NCI-H510A (cell line): ENCODE results near the gene EDRF1.
A peak's percentile ranks its signal among the peaks of the same experiment; 100 is the strongest.
"Not testable (repeated sequence)": the region's sequence is repeated elsewhere in the genome, so short reads cannot be mapped to it uniquely, and the experiment has no call there.

Experiments
- DNase-seq: peaks from one replicate; lab custom pipeline; 2025; lab: John Stamatoyannopoulos, UW

The EDRF1 gene, protein sequence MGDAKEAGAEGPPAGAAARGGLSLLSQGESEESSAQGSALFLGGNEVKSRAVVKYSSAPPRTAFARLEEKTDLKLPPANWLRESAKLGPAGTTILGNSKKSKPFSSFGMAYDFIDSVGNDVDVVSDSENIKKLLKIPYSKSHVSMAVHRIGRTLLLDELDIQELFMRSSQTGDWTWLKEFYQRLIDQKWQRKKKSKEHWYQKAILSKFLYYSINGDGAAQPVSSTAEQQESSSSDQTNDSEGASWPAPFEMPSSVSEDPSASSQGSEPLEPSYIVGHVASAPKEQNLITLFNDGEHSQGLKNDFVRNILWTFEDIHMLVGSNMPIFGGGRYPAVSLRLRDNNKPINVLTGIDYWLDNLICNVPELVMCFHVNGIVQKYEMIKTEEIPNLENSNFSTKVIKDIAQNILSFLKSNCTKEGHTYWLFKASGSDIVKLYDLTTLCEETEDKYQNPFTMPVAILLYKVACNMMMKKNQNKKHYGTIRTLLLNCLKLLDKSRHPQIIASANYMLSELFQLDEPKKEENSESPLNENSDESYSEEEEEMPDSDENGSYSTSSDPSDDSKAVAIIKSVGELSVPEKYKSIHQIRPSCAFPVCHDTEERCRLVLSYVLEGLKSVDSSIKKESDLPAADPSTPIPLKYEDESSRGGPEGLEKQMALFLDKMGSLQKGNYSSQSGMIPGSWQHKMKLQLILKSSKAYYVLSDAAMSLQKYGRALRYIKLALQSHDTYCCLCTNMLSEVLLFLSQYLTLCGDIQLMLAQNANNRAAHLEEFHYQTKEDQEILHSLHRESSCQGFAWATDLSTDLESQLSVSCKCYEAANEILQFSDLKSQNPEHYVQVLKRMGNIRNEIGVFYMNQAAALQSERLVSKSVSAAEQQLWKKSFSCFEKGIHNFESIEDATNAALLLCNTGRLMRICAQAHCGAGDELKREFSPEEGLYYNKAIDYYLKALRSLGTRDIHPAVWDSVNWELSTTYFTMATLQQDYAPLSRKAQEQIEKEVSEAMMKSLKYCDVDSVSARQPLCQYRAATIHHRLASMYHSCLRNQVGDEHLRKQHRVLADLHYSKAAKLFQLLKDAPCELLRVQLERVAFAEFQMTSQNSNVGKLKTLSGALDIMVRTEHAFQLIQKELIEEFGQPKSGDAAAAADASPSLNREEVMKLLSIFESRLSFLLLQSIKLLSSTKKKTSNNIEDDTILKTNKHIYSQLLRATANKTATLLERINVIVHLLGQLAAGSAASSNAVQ

DNA sequence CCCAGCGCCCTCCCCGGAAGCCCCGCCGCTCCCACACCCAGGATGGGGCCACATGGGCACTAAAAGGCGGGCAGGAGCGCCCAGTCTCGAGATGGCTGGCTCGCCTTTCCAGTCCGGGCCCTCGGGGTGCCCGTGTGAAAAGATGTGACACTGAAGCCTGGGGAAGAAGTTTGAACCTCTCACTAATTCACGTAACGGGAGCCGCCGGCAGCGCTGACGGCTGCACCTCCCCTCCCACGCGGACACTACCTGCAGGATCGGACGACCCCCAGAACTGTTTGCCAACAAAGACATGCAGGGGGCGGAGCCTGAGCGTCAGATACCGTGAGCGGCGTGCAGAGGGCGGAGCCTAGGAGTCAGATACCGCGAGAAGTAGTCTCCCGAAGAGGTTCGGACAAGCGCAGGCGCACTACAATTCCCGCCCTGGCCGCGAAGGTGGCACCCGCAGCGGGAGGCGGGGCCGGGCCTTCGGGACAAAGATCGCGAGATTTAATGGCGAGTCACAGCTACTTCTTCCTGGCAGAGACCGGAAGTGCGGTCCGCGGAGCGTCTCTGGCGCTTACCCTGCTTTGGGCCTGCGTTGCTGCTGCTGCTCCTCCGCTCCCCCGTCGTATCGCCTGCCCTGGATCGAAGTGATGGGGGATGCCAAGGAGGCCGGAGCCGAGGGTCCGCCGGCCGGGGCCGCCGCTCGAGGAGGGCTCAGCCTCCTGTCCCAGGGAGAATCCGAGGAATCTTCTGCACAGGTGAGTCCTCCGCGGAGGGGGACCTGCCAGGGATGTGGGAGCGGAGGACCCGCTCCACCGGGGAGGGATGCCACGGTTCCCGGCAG, at the start of gene EDRF1:
EDRF1 (plus strand) TSS at position 537 of the 829 bp plus-strand sequence; CDS start at position 636, 99 bp downstream.
- DNase-seq, result peak; percentile 96

DNA sequence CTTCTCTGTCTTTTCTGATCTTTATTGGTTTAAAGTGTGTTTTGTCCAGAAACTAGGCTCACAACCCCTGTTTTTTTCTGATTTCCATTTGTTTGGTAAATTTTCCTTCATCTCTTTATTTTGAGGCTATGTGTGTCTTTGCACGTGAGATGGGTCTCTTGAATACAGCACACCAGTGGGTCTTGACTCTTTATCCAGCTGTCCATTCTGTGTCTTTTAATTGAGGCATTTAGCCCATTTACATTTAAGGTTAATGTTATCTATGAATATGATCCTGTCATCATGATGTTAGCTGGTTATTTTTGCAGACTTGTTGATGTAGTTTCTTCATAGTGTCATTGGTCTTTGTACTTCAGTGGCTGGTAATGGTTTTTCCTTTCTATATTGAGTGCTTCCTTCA, 46.6 kb upstream of the EDRF1 start:
- DNase-seq, result no peak

DNA sequence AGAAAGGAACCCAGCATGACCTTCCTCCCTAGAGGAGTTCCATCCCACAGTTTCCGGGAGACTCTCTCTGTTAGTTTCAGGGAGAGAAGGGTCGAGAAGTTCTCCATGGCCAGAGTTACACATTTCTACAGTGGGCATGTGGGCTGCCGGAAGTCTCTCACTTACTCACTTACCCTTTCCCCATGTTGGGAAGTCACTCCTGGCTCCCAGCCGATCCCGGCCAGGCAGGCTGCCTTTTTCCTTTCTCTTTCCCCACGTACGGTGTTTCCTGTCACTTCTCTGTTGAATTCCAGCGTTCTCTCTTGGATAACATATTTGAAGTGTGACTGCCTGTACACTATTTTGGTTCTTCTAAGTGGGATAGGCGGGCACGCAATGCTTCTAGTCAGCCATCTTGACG, 40.1 kb upstream of the EDRF1 start:
- DNase-seq, result no peak

DNA sequence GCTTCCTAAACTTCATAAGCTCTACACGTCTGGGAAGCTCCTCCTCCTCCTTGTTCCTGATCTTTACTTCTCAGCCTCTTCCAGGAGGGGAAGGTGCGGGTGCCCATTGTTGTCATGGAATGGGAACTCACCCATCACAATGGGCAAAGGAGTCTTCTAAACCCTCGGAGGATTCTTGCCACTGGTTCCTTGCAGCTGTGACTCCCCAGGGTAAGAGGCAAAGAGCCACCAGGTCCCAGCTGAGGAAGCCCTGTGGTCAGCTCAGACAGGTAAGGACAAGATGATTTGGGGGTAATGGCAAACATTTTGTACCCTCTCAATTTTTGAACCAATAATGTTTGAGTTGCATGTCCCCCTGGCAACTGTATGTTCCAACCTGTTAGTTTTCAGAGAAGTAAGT, 36.4 kb upstream of the EDRF1 start, which contains the start of gene TEX36:
TEX36 (minus strand) TSS at position 101 of the 400 bp plus-strand sequence. CDS start 174 bp downstream, outside the sequence.
- no peak for DNase-seq

DNA sequence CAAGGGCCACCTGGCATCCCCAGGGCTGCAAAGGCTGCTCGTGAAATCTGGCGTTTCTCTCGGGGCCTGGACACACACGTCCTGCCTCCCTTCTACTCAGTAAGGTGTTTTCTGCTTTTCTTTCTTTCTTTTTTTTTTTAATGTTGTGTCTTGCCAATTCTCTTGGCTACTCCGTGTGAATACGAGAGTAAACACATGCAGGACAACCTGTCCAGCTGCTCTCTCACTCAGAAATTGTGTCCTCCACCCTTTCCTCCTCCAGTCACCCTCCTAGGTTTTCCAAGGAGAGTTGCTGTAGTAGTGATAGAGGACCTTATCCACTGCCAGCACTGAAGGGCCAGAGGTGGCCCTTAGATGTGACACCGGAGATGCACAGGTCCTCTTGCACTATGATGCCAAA, 35.7 kb upstream of the EDRF1 start:
- no peak for DNase-seq

DNA sequence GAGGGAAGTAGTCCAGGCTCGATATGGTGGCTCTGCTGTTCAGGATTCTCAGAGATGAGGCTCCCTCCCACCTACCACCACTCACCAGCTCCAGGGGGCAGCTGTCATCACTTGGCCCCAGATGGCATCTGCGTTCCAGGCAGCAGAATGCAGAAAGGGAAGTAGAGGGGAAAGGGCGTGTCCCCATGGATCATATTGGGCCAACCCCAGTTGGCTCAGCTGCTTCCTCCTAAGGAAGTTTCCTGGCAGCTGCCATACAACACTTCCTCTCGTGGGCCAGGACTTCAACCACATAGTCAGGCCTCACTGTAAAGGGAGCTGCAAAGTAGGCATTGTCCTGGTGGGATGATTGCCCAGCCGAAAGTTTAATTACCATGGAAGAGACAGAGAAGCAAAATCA, 34.9 kb upstream of the EDRF1 start:
- DNase-seq, result no peak

DNA sequence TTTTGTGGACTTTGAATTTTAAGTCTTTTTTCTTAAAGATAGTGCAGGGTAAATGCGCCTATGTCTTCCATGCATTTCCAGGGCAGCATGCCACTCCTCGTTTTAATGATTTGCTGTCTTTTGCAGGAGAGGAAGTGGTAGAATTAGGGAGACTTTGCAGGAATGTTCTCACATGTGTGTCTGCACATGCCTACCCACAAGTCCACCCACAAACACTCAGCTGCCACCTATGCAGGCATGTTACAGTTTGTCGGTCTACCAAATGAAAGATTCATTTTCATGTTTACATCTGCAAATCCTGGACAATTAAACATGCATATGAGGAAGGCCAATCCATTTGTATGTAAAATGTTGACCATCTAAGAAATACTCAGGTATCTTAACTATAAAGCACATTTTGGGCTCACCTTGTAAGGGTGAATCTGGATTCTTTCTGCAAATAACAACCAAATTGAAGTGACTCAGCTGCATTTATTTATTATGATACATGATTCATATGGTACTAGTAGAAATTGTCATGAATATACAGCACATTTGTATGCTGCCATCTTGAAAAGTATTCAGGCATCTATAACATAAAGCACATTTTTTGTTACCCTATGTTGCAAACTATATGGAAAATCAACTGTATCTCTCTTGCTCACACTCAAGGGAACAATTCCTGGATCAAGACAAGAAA, 31.9 kb upstream of the EDRF1 start:
- DNase-seq, result no peak

DNA sequence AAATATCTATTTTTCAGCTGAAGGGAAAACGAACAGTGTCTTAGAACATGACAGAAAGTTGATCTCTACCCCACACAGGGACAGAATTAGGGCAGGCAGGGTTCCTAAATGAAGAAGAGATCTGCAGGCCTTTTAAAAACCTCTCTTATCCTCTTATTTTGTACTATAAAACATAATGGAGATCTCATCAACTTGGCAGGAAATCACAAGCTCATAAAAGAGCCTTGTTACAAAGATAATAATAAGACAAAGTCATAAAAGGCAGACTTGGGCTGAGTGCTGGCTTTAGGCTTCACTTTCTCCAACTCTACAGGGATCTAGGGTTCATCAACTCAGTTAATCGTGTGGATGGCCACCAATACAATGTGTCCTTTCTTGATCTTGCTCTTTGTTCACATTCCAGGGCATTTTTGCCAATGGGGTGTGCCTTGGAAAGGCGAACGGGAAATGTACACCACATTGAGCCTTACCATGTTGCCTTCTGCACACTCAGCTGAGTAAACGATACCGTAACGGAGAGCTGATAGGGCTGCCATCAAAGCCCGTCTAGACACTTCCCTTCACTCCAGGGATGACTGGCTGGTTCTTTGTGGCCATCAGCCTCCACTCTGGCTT, 29.4 kb upstream of the EDRF1 start:
- no peak for DNase-seq

DNA sequence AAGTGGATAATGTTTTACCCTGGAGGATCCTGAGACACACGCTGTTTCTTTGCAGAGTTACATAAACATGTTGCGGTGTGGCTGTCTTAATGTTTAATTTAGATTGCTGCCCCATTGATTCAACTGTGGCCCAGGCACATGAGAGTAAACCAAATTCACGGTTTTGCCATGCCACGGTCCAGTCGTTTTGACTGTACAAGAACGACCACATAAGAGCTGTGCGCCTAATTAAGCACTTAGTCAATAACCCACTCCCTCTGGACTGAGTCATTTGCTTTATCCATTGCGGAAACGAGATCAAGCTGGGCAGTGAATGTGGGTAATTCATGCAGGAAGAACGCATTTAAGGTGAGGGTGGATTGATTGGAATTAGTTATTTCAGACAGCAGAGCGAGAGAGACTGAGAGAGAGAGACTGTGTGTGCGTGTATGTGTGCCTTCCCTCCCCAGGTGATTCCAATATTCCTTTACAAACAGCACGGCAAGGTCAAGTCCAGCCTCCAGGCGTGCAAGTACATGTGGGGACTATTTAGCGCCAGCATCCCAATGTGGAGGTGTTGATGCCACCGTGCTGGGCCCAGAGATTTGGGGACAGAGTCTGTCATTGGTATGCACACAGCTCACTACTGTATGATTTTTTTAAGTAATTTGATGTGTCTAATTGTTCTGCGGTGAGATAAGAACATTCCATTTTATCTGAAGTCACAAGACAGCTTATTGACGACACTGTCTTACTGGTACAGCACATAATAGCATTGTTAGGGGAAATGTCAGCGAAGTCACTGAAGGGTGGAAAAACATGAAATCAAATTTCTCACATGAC, 28.1 kb upstream of the EDRF1 start:
- peak; percentile 18 for DNase-seq

DNA sequence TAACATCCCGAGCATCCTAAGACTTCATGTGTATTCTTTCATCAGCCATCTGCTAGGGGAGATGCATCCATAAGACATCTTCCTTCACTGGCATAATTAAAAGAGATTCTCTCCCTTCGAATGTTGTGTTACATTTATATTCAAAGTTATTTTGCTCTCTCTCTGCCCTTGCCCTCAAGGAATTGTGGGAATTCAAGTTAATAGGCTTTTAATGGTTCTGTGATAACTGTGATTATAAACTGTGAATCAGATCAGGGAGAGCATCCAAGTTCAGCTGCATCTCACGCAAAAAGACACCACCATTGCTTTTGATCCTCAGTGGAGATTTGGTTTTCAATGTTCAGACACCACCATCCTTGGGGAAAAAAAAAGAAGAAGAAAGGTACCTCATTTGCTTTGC, 27.3 kb upstream of the EDRF1 start:
- no peak for DNase-seq

DNA sequence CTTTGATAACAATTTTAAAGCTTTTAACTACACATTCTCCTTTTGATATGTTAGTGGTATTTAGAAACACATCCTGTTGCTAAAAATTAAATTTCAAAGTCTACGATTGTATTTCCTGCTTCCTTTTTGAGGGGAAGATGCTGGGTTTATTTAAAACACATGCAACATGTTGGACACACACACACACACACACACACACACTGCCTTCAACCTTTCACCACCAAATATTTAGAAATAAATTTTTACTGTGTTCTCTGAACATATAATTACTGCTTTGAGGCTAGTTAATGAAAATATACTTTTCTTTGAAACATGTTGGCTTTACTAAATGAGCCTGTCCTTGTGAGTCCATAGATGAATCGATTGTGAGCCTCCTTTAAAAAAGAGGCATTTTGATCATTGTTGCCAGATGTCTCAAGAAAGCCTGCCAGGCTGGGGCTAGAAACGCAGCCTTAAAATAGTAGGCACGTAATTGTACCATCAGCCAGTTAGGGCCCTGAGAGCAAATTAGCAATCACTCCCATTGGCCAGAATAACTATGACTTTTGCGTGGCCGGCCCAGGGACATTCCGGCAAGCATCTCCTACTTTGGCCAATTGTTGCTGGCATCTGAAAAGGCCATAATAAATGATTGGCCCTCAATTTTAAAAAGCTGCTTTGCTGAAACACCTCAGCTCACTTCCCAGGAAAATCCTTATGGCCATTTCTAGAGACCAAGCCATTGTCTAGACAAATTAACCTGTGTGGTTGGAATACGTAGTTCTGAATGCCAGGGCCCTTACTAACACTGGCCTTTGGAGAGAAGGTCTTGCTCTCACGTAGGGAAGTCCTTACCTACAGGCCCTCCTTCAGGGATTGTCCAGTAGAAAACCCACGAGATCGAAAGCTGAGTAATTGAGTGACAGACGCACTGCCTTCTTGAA, 26.6 kb upstream of the EDRF1 start:
- DNase-seq, result no peak

DNA sequence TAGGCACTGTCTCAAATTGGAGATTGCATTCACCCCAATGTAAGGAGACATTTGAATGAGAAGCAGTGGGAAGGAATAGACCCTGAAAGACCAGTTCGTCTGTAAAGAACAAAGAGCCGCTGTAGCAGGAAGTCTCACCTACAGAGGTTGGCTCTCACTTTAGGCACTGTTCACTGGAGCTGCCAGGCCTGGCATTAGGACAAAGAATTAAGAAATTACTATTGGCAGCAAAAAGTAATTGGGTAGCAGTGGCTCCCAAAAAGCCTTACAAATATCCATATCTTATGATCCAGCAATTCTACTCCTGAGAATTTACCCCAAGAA, 26.0 kb upstream of the EDRF1 start:
- DNase-seq, result no peak

DNA sequence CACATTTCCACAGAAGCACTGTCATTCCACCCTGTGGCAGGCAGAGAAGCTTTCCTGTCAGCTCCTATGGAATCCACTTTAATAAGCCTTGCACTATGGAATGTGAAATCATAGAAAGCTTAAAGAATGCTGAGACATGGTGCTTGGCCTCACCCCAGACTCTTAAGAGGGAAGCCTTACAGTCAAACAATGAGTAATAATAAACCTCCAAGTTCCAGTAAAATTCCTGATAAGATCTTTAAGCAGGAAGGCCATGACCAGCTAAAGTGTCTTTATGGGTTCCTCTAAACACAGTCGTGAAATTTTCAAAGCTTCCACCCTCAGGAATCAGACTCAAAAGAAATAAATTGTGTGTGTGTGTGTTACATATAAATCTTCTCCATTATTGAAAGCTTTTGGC, 24.6 kb upstream of the EDRF1 start:
- no peak for DNase-seq

DNA sequence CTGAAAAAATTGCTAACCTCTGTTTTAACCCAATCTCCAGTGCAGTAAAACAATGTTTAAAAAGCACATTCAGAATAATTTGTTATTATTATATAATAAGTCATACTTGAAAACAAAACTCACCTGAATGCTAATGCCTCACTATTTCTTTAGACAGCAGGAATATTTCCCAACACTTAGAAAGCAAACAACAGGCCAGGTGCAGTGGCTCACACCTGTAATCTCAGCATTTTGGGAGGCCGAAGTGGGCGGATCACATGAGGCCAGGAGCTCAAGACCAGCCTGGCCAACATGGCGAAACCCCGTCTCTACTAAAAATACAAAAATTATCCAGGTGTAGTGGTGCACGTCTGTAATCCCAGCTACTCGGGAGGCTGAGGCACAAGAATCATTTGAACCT, 22.6 kb upstream of the EDRF1 start:
- not testable (repeated sequence) for DNase-seq

DNA sequence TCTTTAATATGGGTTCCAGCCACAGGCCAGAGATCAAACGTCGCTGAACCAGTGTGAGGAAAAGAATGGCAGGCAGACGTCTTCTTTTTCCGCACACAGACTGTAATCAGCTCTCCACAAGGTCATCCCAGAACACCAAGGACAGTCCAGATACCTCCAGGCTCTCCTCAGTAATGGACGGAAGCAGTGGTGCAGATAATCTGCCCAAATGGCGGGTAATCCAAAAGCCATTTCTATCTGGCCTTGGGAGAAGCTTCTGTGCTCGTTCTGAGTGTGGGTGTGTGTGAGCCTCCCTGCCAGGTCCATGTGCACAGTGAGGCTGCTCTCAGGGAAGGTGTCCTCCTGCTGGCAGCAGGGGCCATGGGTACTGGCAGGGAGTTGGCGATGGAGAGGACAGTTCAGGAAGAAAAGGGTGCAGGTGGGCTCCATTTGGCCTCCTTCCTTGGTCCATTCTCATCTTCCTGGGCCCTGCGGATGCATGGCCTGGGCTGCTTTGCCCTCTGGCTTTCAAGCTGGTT, 21.0 kb upstream of the EDRF1 start:
- no peak for DNase-seq

DNA sequence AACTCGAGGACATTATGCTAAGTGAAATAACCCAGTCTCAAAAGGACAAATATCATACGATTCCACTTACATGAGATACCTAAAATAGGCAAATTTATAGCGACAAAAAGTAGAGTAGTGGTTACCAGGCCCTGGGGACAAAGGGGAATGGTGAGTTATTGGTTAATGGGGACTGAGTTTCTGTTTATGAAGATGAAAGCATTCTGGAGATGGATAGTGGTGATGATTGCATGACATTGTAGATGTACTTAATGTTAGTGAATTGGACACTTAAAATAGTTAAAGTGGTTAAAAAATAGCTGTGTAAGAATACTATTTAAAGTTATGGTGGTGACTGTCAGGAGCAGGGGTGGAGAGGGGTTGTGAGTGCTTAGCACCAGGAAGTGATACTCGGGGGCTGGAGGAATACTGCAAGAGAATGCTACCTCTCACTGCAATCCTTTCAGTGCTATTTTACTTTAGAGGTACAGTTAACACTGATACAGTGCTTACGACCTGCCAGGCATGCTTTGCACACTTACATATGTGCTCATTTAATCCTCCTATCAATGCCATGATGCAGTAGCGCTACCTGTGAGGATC, 19.9 kb upstream of the EDRF1 start:
- no peak for DNase-seq

DNA sequence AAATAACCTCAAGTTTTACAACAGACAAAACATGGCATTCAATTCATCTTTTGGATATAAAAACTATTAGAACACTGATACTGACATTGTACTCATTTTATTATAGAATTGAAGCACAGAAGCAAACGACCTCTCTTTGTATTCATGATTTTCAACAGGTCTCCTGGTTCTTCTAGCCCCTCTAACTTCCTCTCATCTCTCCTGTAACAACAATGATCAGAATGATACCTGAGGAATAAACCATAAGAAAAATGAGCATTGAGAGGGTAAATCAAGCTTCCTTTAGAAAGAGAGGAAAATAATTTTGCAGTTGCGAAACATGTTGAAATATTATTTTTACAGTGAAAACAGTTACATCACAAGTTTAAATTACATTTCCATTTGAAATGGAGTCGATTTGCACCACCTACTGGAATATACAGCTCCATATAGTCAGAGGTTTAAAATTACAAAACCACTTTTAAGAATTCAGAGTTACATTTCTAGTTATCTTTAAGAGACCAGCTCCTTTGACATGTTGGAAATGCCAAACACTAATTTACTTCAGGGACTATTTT, 19.1 kb upstream of the EDRF1 start:
- no peak for DNase-seq
